H9 (cell line): Measurements from ENCODE around the gene SMAP1. TPM values are rescaled to one million over a fixed set of nuclear protein-coding genes. Genes with fewer than 3 reads are reported as not detected.

Experiments used
- DNase-seq: peaks from one replicate; pipeline ENCODE4 v3.0.0-alpha.2; 2017
- H2AFZ ChIP-seq: one replicate; pipeline ENCODE4 v1.6.1; 2013; ENCODE audit warnings: mild to moderate bottlenecking, low read length, control low read depth, moderate library complexity
- H2AK5ac ChIP-seq: 2 replicates; pipeline ENCODE4 v1.6.1; 2013; ENCODE audit warnings: low read length, control low read depth, mixed read lengths; ENCODE audit not compliant: insufficient read length
- H2BK120ac ChIP-seq: one replicate; pipeline ENCODE4 v1.6.1; 2013; ENCODE audit warnings: low read depth, mild to moderate bottlenecking, low read length, control low read depth, inconsistent platforms; ENCODE audit not compliant: poor library complexity, severe bottlenecking
- H2BK12ac ChIP-seq: 2 replicates; pipeline ENCODE4 v1.6.1; 2013; ENCODE audit warnings: low read length, control low read depth, mixed read lengths, low read depth; ENCODE audit not compliant: insufficient read length
- H2BK15ac ChIP-seq: 2 replicates; pipeline ENCODE4 v1.6.1; 2013; ENCODE audit warnings: low read depth, low read length, control low read depth
- H2BK20ac ChIP-seq: one replicate; pipeline ENCODE4 v1.6.1; 2013; ENCODE audit warnings: low read depth, mild to moderate bottlenecking, low read length, control low read depth, inconsistent platforms; ENCODE audit not compliant: poor library complexity, severe bottlenecking
- H2BK5ac ChIP-seq: 2 replicates; pipeline ENCODE4 v1.6.1; 2013; ENCODE audit warnings: low read length, control low read depth, mixed read lengths; ENCODE audit not compliant: insufficient read length
- H3K14ac ChIP-seq: 2 replicates; pipeline ENCODE4 v1.6.1; 2013; ENCODE audit warnings: low read length, control low read depth; ENCODE audit not compliant: insufficient read depth
- H3K18ac ChIP-seq: 2 replicates; pipeline ENCODE4 v1.6.1; 2013; ENCODE audit warnings: low read depth, mild to moderate bottlenecking, mixed read lengths, low read length, control low read depth; ENCODE audit not compliant: insufficient read length
- H3K23ac ChIP-seq: 2 replicates; pipeline ENCODE4 v1.6.1; 2013; ENCODE audit warnings: low read length, control low read depth, mixed read lengths, low read depth; ENCODE audit not compliant: insufficient read length
- H3K23me2 ChIP-seq: 2 replicates; pipeline ENCODE4 v1.6.1; 2013; ENCODE audit warnings: low read depth, mild to moderate bottlenecking, mixed read lengths, low read length, control low read depth; ENCODE audit not compliant: insufficient read length, poor library complexity, severe bottlenecking
- H3K27ac ChIP-seq: 2 replicates; pipeline ENCODE4 v1.5.1; 2013; ENCODE audit warnings: low read length, control low read depth, mixed read lengths, low read depth; ENCODE audit not compliant: insufficient read length
- H3K27me3 ChIP-seq: 2 replicates; pipeline ENCODE4 v1.6.1; 2013; ENCODE audit warnings: low read length, control low read depth, inconsistent platforms; ENCODE audit not compliant: insufficient read depth
- H3K4ac ChIP-seq: 2 replicates; pipeline ENCODE4 v1.6.1; 2013; ENCODE audit warnings: low read depth, mild to moderate bottlenecking, control low read depth, inconsistent platforms, low read length, moderate library complexity
- H3K4me1 ChIP-seq: 2 replicates; pipeline ENCODE4 v1.6.1; 2013; ENCODE audit warnings: low read length, control low read depth, inconsistent platforms; ENCODE audit not compliant: insufficient read depth
- H3K4me2 ChIP-seq: 2 replicates; pipeline ENCODE4 v1.6.1; 2013; ENCODE audit warnings: low read length, control low read depth, mixed read lengths; ENCODE audit not compliant: insufficient read length, insufficient read depth
- H3K56ac ChIP-seq: 2 replicates; pipeline ENCODE4 v1.6.1; 2013; ENCODE audit warnings: low read depth, mild to moderate bottlenecking, mixed read lengths, low read length, control low read depth; ENCODE audit not compliant: insufficient read length
- H3K79me1 ChIP-seq: 2 replicates; pipeline ENCODE4 v1.6.1; 2013; ENCODE audit warnings: low read depth, mild to moderate bottlenecking, moderate library complexity, low read length, control low read depth, inconsistent platforms; ENCODE audit not compliant: insufficient read depth, poor library complexity, severe bottlenecking
- H3K79me2 ChIP-seq: 2 replicates; pipeline ENCODE4 v1.6.1; 2013; ENCODE audit warnings: low read length, control low read depth, inconsistent platforms; ENCODE audit not compliant: insufficient read depth
- H3K9ac ChIP-seq: 2 replicates; pipeline ENCODE4 v1.6.1; 2013; ENCODE audit warnings: low read length, control low read depth, mixed read lengths; ENCODE audit not compliant: insufficient read length; ENCODE audit errors: extremely low read depth
- H3K9me3 ChIP-seq: one replicate; pipeline ENCODE4 v1.6.1; 2013; ENCODE audit warnings: low read depth, low read length, inconsistent platforms; ENCODE audit not compliant: control insufficient read depth
- H3T11ph ChIP-seq: one replicate; pipeline ENCODE4 v1.6.1; 2013; ENCODE audit warnings: mild to moderate bottlenecking, low read length, control low read depth, inconsistent platforms
- H4K20me1 ChIP-seq: one replicate; pipeline ENCODE4 v1.6.1; 2013; ENCODE audit not compliant: control insufficient read depth, insufficient read length, insufficient read depth
- H4K5ac ChIP-seq: 2 replicates; pipeline ENCODE4 v1.6.1; 2013; ENCODE audit warnings: low read depth, mild to moderate bottlenecking, mixed read lengths, low read length, control low read depth; ENCODE audit not compliant: insufficient read length
- H4K8ac ChIP-seq: replicated peaks from 2 replicates; pipeline ENCODE4 v1.6.1; 2013; ENCODE audit warnings: low read length, control low read depth, mixed read lengths, low read depth; ENCODE audit not compliant: insufficient read length
- H4K91ac ChIP-seq: 2 replicates; pipeline ENCODE4 v1.6.1; 2013; ENCODE audit warnings: low read depth, mild to moderate bottlenecking, moderate library complexity, mixed read lengths, low read length, control low read depth; ENCODE audit not compliant: insufficient read length
- H3K27ac Mint-ChIP-seq, 3 experiments: 2 replicates in 2 of 3; 3 replicates in 1 of 3; pipeline ENCODE4 v1.8.0; 2020 to 2021; ENCODE audit warnings: mixed read lengths in 3 of 3, mild to moderate bottlenecking in 1 of 3, moderate library complexity in 1 of 3
- H3K27me3 Mint-ChIP-seq: 2 replicates; pipeline ENCODE4 v1.8.0; 2021; ENCODE audit warnings: low read depth, mild to moderate bottlenecking, moderate library complexity, mixed read lengths
- H3K36me3 Mint-ChIP-seq, 3 experiments: 2 replicates in 2 of 3; 3 replicates in 1 of 3; pipeline ENCODE4 v1.8.0; 2020 to 2021; ENCODE audit warnings: low read depth in 3 of 3, mixed read lengths in 3 of 3; ENCODE audit not compliant: insufficient read depth in 1 of 3
- H3K4me1 Mint-ChIP-seq, 2 experiments: 2 replicates each; pipeline ENCODE4 v1.8.0; 2020; ENCODE audit warnings: mixed read lengths in 2 of 2
- H3K4me3 Mint-ChIP-seq, 2 experiments: 2 replicates in 1 of 2; 3 replicates in 1 of 2; pipeline ENCODE4 v1.8.0; 2020 to 2021; ENCODE audit warnings: mild to moderate bottlenecking in 2 of 2, mixed read lengths in 2 of 2, moderate library complexity in 1 of 2
- H3K9me3 Mint-ChIP-seq, 2 experiments: 2 replicates in 1 of 2; 3 replicates in 1 of 2; pipeline ENCODE4 v1.8.0; 2020; ENCODE audit warnings: mild to moderate bottlenecking in 2 of 2, mixed read lengths in 2 of 2, moderate library complexity in 1 of 2
- WGBS: extraction: QIAGEN DNeasy Blood & Tissue Kit; methylation state at CpG from one replicate; pipeline ENCODE4 v1.1.7; 2013; ENCODE audit warnings: missing lambda C conversion rate, low lambda C conversion rate, mixed read lengths; ENCODE audit not compliant: insufficient read length; ENCODE audit errors: extremely low coverage; 5-methylcytosine and 5-hydroxymethylcytosine counted together
- total RNA-seq: library from RNA; stranded (reverse); gene quantifications from 2 replicates; pipeline ENCODE4 v1.2.1, GENCODE V29; 2021
- TF ChIP-seq, protein P1 (sequence below): fragments of 200-600 bp; sonication (generic); conservative IDR thresholded peaks from 3 replicates; pipeline ENCODE4 v1.8.0; 2021; ENCODE audit warnings: antibody characterized with exemption, mild to moderate bottlenecking

SMAP1 gene
- total RNA-seq, 1 experiment from 2014 or later: 29.3 TPM

- TF ChIP-seq, protein P1, sequence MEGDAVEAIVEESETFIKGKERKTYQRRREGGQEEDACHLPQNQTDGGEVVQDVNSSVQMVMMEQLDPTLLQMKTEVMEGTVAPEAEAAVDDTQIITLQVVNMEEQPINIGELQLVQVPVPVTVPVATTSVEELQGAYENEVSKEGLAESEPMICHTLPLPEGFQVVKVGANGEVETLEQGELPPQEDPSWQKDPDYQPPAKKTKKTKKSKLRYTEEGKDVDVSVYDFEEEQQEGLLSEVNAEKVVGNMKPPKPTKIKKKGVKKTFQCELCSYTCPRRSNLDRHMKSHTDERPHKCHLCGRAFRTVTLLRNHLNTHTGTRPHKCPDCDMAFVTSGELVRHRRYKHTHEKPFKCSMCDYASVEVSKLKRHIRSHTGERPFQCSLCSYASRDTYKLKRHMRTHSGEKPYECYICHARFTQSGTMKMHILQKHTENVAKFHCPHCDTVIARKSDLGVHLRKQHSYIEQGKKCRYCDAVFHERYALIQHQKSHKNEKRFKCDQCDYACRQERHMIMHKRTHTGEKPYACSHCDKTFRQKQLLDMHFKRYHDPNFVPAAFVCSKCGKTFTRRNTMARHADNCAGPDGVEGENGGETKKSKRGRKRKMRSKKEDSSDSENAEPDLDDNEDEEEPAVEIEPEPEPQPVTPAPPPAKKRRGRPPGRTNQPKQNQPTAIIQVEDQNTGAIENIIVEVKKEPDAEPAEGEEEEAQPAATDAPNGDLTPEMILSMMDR: no peak
- Histone ChIP-seq H2AK5ac (no peak overlapping the region), H3K4me1 (no peaks in the 10 kb centered on the region), H2BK12ac (no peak overlapping the region), H2BK20ac (no peak overlapping the region), H3K23me2 (no peaks in the 10 kb centered on the region), H3T11ph (no peak overlapping the region), H3K79me1 (no peaks in the 10 kb centered on the region), H4K8ac (no peak overlapping the region), H3K14ac (no peak overlapping the region), H3K4me2 (no peak overlapping the region), H3K18ac (no peak overlapping the region), H3K4ac (no peak overlapping the region), H3K27ac (no peak overlapping the region), H2BK5ac (no peak overlapping the region), H4K20me1 (no peaks in the 10 kb centered on the region), H3K56ac (no peak overlapping the region), H2BK15ac (no peak overlapping the region), H3K9me3 (no peaks in the 10 kb centered on the region), H4K91ac (no peak overlapping the region), H4K5ac (no peak overlapping the region), H3K23ac (no peak overlapping the region), H2AFZ (no peak overlapping the region), H2BK120ac (no peak overlapping the region), H3K27me3 (no peaks in the 10 kb centered on the region), H3K9ac (no peak overlapping the region), H3K79me2 (no peaks in the 10 kb centered on the region)
- Mint-ChIP-seq H3K27ac (no peak overlapping the region), H3K4me3 (no peak overlapping the region), H3K4me1 (peaks cover 3 to 5% of the 10 kb centered on the region in 2 experiments; a peak in 3 of 4 replicates), H3K9me3 (no peaks in the 10 kb centered on the region; a peak in 1 of 5 replicates), H3K27me3 (no peaks in the 10 kb centered on the region; the same call in 1 of the 2 replicates), H3K36me3 (no peaks in the 10 kb centered on the region)
- DNase-seq: no peak
- WGBS: no CpG with 5 or more reads among the region's 3 CpGs
These were observed 10.0 kb upstream of the SMAP1 start for GRCh38 chr6:70657706-70658105.
